Left lung (tissue), 10 donors: ENCODE measurements around the gene KDM2B. TPM values are rescaled to one million over a fixed set of nuclear protein-coding genes. Genes with fewer than 3 reads are reported as not detected.

Experiments used
- ATAC-seq: fragments of 200-7000 bp; cut with Tn5 transposase; one replicate; pipeline ENCODE4 v1.9.1; 2020; ENCODE audit warnings: moderate library complexity
- DNase-seq, 4 donors: peaks; one replicate each; pipeline ENCODE4 v3.0.0-alpha.2; 2013 to 2020
- H3K27ac ChIP-seq, 2 donors: fragments of 200-600 bp; sonication (generic) in 1 of 2; one replicate each; pipeline versions ENCODE4 v1.5.0 to v1.8.0; 2020 to 2021
- H3K27me3 ChIP-seq, 2 donors: fragments of 200-600 bp; sonication (generic) in 1 of 2; one replicate each; pipeline versions ENCODE4 v1.5.0 to v1.8.0; 2020 to 2021
- H3K36me3 ChIP-seq, 2 donors: fragments of 200-600 bp; sonication (generic) in 1 of 2; one replicate each; pipeline versions ENCODE4 v1.5.0 to v1.8.0; 2020 to 2021
- H3K4me1 ChIP-seq, 2 donors: fragments of 200-600 bp; one replicate each; pipeline ENCODE4 v1.8.0; 2021
- H3K4me3 ChIP-seq, 2 donors: fragments of 200-600 bp; sonication (generic) in 1 of 2; one replicate each; pipeline versions ENCODE4 v1.5.0 to v1.8.0; 2020 to 2021; ENCODE audit warnings: mild to moderate bottlenecking in 1 of 2
- H3K9me3 ChIP-seq, 2 donors: fragments of 200-600 bp; sonication (generic) in 1 of 2; one replicate each; pipeline versions ENCODE4 v1.5.0 to v1.8.0; 2020 to 2021
- CTCF ChIP-seq, 2 donors: fragments of 200-600 bp; sonication (generic) in 1 of 2; IDR thresholded peaks; one replicate each; pipeline versions ENCODE4 v1.5.0 to v1.8.0; 2021; ENCODE audit warnings: antibody characterized with exemption in 2 of 2
- intact Hi-C, 2 donors: fragments of 100-400 bp; cut with DNase I; formaldehyde crosslinking; loops; one replicate each; pipeline versions ENCODE4 v1.11.2 to v1.14.2; 2022
- polyA plus RNA-seq, 6 donors: library from polyadenylated mRNA; unstranded; fragments of 120-200 nt; gene quantifications; one replicate each; pipeline ENCODE4 v1.2.1, GENCODE V29; 2013; ENCODE audit not compliant: insufficient read length in 6 of 6
- total RNA-seq, 2 donors: library from RNA; stranded (reverse); fragmentation: NEBNext Ultra II Directional; extraction: Animal tissue kit (Norgen Biotek cat#: 25700); gene quantifications; one replicate each; pipeline ENCODE4 v1.2.1, GENCODE V29; 2021
- donor health status: DM: no; HTN: yes; CAD: no.
- donor health status: DM: no; HTN: no; CAD: no.

KDM2B gene
- total and polyA plus RNA-seq, 8 donors: 22.9 to 44.7 (median 38.0) TPM

- no peak for TF ChIP-seq CTCF (IDR thresholded peaks at IDR 0.05)
- Histone ChIP-seq H3K27ac (no peak overlapping the region), H3K27me3 (no peaks in the 10 kb centered on the region), H3K4me3 (no peak overlapping the region), H3K9me3 (no peaks in the 10 kb centered on the region), H3K36me3 (no peaks in the 10 kb centered on the region), H3K4me1 (peaks cover 0 to 10% of the 10 kb centered on the region in 2 donors)
- intact Hi-C loops: no loop called here
- ATAC-seq (peak; percentile 73), DNase-seq (no peak)
Observed at GRCh38 chr12:121520586-121521086, 60.2 kb downstream of the KDM2B start.

- peaks cover 0 to 10% of the 10 kb centered on the region in 2 donors for H3K4me1 ChIP-seq
- intact Hi-C loops: no loop called here
- DNase-seq (no peak), ATAC-seq (peak; percentile 65)
- no peak overlapping the region for H3K4me3 ChIP-seq
- no peaks in the 10 kb centered on the region for H3K9me3 ChIP-seq
- no peak for TF ChIP-seq CTCF (IDR thresholded peaks at IDR 0.05)
- no peaks in the 10 kb centered on the region for H3K27me3 ChIP-seq
- no peaks in the 10 kb centered on the region for H3K36me3 ChIP-seq
- no peak overlapping the region for H3K27ac ChIP-seq
Observed at GRCh38 chr12:121520119-121520518, 60.7 kb downstream of the KDM2B start.

- Histone ChIP-seq H3K36me3 (no peaks in the 10 kb centered on the region), H3K9me3 (no peaks in the 10 kb centered on the region), H3K4me1 (peaks cover 0 to 10% of the 10 kb centered on the region in 2 donors), H3K27me3 (no peaks in the 10 kb centered on the region), H3K27ac (no peak overlapping the region), H3K4me3 (no peak overlapping the region)
- intact Hi-C loops: no loop called here
- ATAC-seq: no peak
- no peak for TF ChIP-seq CTCF (IDR thresholded peaks at IDR 0.05)
- DNase-seq: no peak
Observed at GRCh38 chr12:121519227-121519626, 61.6 kb downstream of the KDM2B start.

- DNase-seq: no peak
- intact Hi-C loops: no loop called here
Observed at GRCh38 chr12:121518656-121519055, 62.2 kb downstream of the KDM2B start.

GRCh38 chr12:121516437-121517011, 64.3 kb downstream of the KDM2B start:
- intact Hi-C loops: no loop called here
- Histone ChIP-seq H3K27ac (no peak overlapping the region), H3K9me3 (no peaks in the 10 kb centered on the region), H3K4me3 (no peak overlapping the region), H3K27me3 (no peaks in the 10 kb centered on the region), H3K36me3 (peaks cover 0 to 20% of the 10 kb centered on the region in 2 donors), H3K4me1 (peaks cover 0 to 10% of the 10 kb centered on the region in 2 donors)
- DNase-seq (no peak), ATAC-seq (no peak)
- TF ChIP-seq CTCF (IDR thresholded peaks at IDR 0.05): no peak

More at GRCh38 chr12:121518656-121519055, 62.2 kb downstream of the KDM2B start:
- H3K27ac ChIP-seq: no peak overlapping the region
- H3K4me1 ChIP-seq: peaks cover 0 to 10% of the 10 kb centered on the region in 2 donors
- TF ChIP-seq CTCF (IDR thresholded peaks at IDR 0.05): no peak
- ATAC-seq: no peak
- no peak overlapping the region for H3K4me3 ChIP-seq
- H3K36me3 ChIP-seq: no peaks in the 10 kb centered on the region
- H3K9me3 ChIP-seq: no peaks in the 10 kb centered on the region
- no peaks in the 10 kb centered on the region for H3K27me3 ChIP-seq
